Globus pallidus (tissue), 1 donor: Measurements from ENCODE around the gene PLEKHA5.

Source experiments
- DNase-seq: peaks from one replicate; pipeline ENCODE4 v3.0.0-alpha.2; 2015; ENCODE audit warnings: low spot score

Gene PLEKHA5

GRCh38 chr12:19234981-19235871 is 105.7 kb downstream of the PLEKHA5 start:
- no peak for DNase-seq

DNA sequence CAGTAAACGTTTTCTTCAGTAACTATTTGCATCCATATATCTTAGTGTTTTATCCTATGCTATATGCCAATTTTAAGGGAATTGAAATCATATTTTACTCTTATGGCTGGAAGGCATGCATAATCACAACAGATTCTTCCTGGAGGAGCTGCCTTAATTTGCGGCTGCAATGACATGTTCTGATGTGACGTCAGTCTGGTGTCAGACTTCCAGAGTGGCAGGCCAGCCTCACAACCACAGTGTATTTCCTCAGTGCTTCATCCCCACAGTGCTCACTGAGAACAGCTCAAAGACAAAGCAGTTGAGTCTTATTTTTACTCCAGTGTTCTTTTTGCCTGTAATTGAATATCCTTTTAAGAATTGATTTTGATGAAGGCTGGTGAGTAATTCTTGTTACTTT is 107.1 kb downstream of the PLEKHA5 start:
- DNase-seq: no peak

DNA sequence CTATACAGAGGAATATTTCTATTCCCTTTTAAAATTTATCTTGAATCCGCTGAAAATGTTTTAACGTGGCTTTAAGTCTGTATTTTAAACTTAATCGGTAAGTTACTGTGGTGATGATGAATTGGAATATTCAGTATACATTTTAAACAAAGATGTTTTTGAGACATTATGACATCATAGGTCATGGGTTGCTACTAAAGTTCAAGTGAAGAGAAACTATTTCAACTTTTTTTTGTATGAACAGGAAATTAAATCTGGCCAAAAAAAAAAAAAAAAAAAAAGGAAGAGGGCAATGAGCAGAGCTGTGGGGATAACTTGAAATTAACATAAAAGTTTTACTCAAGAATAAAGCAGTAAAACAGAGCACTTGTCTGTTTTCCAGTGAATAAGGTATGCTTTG is 109.0 kb downstream of the PLEKHA5 start:
- DNase-seq: no peak

DNA sequence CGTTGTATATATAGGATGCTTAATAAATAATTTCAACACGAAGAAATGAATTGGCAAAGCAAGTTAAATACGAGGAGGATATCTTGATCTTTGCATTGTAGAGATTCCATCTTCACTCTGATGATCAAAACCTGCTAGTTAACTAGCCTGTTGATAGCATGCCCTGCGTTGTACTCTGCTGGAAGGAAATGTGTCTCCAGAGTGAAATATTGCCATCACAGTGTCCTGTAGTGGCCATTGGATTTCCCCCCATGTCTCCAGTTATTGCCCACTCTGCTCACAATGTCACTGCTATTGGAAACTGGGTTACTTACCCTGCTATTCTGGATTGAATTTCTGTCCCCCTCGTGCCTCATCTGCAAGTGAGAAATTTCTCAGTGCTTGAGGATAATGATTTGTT is 109.6 kb downstream of the PLEKHA5 start:
- no peak for DNase-seq

GRCh38 chr12:19239616-19240234 is 110.2 kb downstream of the PLEKHA5 start:
- DNase-seq: no peak

GRCh38 chr12:19242581-19242980 is 113.0 kb downstream of the PLEKHA5 start:
- DNase-seq: no peak

DNA sequence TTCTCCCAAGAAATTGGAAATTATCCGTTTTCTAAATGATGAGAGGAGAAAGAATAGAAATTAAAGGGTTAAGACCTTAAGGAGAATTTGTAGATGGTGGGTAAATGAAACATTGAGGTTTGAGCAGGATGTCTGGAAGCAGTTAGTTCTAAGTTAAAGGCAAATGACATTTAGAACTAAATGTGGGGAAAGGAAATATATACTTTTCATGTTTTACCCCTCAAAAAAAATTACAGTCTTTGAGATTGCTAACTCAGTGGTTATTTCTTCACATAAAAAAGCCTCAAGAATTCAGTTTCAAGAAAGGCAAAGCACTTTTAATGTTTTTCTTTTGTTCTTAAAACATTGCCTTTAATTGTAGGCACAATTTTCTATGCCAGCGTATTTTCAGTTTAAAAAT is 114.0 kb downstream of the PLEKHA5 start:
- DNase-seq: no peak

- no peak for DNase-seq
Measured at GRCh38 chr12:19244312-19244711, 114.8 kb downstream of the PLEKHA5 start.

- no peak for DNase-seq
Measured at GRCh38 chr12:19245106-19245505, 115.6 kb downstream of the PLEKHA5 start.

- no peak for DNase-seq
Measured at GRCh38 chr12:19245666-19246065, 116.1 kb downstream of the PLEKHA5 start.

- DNase-seq: no peak
Measured at GRCh38 chr12:19246933-19247332, 117.4 kb downstream of the PLEKHA5 start.

GRCh38 chr12:19248929-19249602 is 119.5 kb downstream of the PLEKHA5 start:
- no peak for DNase-seq

GRCh38 chr12:19251481-19252132 is 122.1 kb downstream of the PLEKHA5 start:
- no peak for DNase-seq

- DNase-seq: no peak
Measured at GRCh38 chr12:19260135-19260534, 130.6 kb downstream of the PLEKHA5 start.

GRCh38 chr12:19261773-19262172 is 132.2 kb downstream of the PLEKHA5 start:
- no peak for DNase-seq

DNA sequence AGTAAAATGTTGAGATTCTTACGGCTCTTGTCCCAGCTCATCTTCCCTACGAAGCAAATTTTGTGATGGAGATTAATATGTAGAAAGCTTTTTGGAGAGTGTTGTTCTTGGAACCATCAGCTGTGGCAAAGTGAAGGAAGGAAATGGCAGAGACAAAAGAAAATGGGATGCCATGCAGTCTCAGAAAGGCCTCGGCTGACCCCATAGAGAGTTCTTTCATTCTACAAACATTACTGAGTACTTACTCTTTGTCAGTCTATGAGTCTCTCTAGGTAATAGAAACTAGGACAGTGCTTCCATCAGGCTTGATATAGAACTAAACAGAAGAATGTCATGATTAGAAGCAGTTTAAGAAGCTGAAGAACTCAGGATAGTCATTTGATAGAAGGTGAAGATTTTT is 134.1 kb downstream of the PLEKHA5 start:
- DNase-seq: no peak

DNA sequence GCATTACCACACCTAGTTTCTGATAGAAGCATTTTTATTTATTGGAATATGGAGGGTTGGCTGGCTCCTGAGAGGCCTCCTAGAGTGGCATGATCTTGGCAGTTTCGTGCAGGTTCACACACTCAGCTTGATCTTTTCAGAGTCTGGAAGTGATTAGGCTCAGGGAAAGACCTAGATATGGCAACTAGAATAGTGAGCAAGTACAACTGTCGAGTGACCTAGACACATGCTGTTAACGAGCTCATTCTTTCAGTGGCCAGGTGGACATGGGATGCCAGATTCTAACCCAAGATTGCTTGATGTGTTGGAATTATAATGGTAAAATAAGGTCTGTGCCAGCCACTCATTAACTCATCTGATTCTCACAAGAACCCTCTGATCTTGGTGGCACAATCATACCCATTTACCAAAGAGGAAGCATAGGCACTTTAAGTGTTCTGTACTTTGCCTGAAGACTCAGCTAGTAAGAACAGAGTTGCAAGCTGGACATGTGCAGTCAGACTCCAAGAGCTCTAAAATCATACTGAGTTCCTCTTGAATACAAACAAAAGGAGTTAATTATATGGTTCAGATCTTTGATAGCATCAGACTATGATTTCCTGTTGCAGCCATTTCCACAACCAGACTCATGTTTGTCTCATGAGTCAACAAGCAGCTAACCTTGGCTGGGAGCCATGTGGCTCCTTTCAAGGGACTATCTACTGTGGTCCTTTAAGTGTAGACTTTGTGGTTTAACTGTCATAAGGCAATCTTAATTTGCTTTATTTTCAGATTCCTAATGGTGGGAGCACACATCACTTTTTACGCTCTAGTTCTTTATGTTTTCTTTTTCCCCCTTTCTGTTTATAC is 144.2 kb downstream of the PLEKHA5 start:
- DNase-seq: peak; percentile 9

- DNase-seq: no peak
Measured at GRCh38 chr12:19276767-19277166, 147.2 kb downstream of the PLEKHA5 start.

DNA sequence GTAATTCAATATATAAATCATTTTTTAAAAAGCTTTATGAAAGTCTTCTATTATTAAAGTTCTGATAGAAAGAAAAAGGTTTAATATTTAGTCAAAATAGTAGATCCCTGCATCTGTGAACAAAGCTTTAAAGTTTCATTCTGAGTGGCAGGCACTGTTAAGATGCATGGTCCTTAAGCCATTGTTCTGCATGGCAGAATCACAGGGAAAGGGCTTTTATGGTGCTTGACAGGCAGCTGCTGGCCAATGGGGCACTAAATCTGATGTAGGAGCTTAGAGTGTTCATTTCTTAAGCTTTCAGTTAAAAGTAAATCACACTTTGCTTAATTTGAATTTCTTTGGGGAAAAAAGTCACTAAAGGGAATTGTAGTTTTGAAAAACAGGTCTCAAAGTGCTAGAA is 148.2 kb downstream of the PLEKHA5 start:
- DNase-seq: no peak

- no peak for DNase-seq
Measured at GRCh38 chr12:19278407-19278806, 148.9 kb downstream of the PLEKHA5 start.

- DNase-seq: no peak
Measured at GRCh38 chr12:19282133-19282699, 152.7 kb downstream of the PLEKHA5 start.
